Activated CD4-positive, CD25-positive, alpha-beta regulatory T cell treated with anti-CD3 and anti-CD28 coated beads, Interleukin-2, amount 50 U/mL, for 24 hours (primary cell): ENCODE measurements around the gene TRERF1.
"Not testable (repeated sequence)": the region's sequence is repeated elsewhere in the genome, so short reads cannot be mapped to it uniquely, and the experiment has no call there.

Source experiments
- ATAC-seq, 2 donors: fragments of 150-1000 bp; cut with Tn5 transposase; one replicate each; pipeline ENCODE4 v1.10.0; 2021; ENCODE audit warnings: mild to moderate bottlenecking in 1 of 2, moderate library complexity in 1 of 2

TRERF1 gene

DNA sequence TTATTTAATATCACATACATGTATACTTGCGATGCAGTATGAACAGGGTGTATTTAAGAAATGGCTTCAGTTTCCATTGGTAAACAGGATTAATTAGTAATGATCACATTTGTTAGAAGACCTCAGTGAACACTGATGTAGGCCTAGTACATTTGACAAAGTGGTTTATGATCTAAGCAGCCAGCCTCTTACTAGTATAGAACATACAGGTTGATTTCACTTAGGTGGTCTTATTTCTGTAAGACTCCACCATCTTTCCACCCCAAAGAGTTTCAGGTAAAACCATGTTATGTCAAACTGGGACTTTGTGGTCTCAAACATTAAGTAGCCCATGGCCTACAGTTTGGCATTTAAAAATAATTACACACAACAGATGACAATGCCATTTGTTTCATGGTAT is 213.9 kb downstream of the TRERF1 start:
- no peak for ATAC-seq

DNA sequence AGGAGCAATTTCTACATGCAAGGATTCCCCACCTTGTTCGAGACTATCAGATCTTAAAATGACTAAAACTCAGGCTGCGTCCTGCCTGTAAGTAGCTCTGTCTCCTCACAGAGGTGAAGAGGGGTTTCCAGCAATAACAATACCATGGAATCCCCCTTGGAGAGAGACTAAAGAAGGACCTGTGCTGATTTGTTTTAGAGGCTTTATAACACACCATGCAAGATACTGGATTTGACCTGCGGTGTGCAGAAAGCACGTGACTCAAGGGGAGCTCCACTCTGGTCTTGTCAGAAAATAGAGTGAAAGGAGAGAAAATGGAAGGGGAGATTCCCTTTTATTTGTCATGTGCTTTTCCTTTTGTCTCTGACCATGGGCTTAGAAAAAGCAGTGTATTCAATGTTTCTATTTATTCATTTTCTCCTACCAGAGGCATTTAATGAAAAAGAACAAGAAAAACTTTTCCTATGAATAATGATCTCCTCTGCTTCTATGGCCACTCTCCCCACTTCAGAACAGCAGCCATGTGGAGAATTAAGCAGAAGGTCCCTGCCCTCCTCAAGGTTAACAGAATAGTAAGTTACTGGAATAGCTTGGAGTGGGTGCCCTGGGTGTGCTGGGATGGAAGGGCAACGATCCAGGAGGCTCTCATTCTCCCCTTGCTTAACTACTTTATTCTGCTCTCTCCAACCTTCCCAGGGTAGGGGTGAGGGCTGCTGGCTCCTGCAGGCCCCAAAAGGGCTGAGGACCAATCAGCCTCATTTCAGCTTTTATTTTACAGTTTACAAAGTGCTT is 214.8 kb downstream of the TRERF1 start:
- peak in 1 of 2 donors; percentile 51 for ATAC-seq

DNA sequence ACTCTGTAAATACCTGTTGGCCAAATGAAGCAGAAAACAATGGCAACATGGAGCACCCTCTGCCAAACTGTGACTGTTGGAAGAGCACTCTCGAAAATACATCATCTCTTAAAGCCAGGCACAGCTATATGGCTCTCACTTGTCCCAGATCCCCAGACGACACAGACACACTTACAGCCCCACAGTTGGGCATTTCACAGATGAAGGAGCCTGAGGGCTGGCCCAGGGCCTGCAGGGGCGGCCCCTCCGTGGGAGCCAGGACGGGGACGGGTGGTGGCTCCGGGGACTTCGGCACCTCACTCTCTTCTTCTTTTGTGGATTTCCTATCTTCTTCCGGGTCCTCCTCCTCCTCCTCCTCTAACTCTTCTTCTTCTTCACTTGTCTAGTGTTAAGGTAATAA is 215.7 kb downstream of the TRERF1 start:
- no peak for ATAC-seq

DNA sequence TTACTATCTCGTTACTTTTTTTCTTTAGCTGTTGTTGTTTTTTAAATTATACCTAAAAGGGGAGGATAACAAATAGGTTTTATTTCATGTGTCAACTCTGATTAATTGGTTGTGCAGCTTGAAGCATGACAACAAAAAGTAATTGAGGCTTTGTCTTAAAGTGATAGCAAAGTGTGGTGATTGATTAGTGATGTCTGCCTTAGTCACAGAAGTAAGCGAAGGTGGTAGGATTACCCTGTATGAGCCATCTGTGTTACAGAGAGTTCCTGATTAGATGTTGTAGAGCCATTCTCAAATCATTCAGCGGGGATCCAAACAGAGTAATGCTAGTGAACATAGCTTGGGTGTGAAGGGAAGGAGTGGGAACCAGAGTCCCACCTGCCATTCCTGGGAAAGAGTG is 219.7 kb downstream of the TRERF1 start:
- ATAC-seq, result no peak

DNA sequence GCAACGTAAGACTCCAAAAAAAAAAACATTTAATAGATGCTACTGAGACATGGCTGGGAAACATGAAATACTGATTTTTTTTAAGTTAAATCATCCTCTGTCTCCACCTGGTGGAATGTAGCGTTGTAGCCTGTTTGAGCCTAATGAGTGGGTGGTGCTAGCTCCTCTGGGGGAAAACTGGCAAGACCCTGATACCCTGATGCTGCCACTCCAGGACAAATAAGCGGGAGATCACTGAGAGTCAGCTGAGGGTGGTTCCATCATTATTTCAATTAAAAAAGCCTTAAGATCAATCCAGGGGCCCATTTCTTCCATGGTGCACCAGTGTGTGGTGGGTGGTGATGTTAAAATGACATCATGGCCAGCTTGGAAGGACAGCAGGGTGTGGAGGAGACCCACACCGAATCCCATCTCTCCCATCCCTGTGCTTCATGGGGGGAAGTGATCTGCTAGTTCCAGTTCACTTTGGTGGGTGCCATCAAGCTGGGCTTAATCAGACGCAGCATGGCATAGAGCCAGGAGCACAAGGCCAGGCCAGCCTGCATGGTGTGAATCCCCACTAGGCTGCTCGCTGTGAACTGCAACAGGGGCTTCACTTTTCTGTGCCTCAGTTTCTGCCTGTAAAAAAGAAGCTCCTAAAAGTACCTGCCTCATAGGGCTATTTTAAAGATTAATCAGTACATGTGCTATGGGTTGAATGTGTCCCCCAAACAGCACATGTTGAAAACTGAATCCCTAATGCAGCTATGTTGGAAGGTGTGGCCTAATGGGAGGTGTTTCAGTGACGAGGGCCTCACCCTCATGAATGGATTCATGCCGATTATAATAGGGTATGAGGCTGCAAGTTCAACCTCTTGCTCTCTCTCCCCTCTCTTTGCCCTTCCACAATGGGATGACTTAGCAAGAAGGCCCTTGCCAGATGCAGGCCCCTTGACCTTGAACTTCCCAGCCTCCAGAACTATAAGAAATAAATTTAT is 221.1 kb downstream of the TRERF1 start:
- ATAC-seq, result peak in 1 of 2 donors; percentile 36

DNA sequence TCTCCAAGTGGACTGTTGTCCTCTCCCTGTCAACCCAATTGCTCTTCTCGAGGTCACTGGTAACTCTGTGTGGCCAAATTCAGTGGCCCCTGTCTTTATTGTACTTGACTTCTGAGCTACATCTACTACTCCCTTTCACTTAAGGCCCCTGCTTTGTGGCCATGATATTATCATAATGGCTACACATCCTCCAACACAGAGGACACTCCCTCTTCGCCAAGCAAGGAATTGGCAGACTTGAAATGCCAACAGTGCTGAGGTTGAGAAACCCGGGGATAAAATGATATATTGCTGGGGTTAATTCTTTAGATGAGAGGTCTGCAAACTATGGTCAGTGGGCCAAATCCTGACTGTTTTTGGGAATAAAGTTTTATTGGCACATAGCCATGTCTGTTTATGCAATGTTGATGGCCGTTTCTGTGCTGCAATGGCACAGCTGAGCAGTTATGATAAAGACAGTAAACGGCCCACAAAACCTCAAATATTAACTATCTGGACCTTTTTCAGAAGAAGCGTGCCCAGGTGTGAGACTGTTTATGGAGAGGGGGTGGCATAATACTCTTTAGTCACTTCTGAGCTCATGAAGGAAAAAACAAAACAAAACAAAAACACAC is 222.1 kb downstream of the TRERF1 start:
- no peak for ATAC-seq

DNA sequence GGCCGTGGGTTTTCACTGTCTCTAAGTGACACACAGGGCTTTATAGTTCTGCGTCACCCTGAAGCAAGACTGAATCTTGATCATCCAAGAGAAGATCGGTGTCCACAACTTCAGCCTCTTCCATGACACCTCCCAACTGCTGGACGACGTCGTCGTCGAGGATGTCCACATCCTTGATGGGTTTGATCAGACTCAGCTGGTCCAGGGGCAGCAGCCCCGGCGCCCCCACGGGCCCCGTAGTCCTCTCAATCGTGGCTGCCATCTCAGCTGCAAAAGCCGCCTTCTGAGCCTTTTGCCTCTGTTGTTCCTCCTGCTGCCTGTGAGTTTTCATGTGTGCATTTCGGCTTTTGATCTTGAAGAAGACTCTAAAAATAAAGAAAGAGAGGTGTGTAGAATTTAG is 223.4 kb downstream of the TRERF1 start:
- no peak for ATAC-seq

DNA sequence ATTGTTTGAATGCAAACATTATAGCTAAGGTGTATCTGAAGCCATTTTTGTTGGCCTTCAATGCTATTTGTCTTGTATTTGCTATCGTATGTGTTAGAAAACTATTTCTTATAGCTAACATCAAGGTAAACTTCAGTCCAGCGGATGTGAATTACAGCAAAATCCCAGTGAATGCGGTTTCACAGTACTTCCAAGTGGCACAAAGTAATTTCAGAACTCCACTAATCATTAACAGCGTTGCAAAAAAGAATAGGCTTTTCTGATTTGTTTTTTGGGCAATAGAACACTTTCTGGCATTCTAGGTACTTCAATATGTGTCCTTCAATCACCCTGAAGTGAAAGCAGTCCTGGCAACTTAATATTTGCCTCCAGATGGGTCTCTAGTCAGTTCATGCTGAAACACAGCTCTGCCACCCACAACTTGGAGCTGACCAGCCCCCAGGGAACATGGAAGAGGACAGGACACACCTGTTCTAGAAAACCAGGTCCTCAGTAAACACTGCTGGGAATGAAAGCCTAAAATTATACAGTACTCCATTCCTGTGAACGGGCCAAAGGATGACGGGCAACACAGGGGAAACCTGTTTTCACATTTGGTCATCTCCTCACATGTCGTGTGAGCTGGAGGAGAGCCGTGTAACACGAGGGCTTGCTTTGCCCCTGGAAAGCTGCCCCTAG is 224.4 kb downstream of the TRERF1 start:
- no peak for ATAC-seq

DNA sequence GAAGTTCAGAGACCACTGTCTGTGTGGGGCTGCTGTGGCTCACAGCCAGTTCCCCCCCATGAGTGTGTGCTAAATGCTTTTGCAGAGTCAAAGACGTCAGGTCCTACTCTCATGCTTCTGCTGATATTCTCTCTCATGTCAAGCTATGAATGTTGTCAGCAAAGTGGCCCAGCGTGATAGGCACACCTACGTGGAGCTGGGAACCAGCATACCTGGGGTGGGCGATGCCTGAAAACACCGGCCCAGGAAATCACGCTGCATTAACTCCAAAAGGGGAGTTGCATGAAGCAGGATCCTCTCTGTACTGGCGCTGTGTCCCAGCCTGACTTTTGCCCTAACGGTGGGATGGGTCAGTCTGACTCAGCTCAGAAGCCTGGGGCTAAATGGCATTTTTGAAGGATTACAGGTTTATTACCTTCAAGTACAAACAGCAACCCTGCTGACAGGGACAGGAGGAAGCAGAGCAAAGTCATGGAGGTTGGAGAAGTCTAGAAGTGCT is 225.0 kb downstream of the TRERF1 start:
- ATAC-seq, result no peak

DNA sequence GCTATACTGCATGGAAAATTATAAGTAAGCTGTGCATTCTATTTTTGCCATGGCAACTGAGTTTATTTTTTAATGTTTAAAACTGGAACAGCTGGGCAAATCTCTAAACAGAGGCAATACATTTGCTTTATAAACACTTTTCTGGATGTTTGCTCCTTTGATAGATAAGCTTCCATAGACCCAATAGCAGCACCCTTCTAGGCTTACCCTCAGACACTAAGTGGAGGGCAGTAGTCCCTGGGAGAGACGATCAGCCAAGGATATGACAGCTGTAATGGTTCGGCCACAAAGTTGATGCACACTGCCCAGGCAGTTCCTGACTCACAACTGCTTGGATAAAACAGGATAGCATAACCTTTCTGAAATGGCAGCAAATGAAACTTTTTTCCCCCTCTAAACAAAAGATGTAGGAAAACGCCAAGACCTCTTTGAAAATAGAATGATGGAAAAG is 225.5 kb downstream of the TRERF1 start:
- ATAC-seq, result no peak

DNA sequence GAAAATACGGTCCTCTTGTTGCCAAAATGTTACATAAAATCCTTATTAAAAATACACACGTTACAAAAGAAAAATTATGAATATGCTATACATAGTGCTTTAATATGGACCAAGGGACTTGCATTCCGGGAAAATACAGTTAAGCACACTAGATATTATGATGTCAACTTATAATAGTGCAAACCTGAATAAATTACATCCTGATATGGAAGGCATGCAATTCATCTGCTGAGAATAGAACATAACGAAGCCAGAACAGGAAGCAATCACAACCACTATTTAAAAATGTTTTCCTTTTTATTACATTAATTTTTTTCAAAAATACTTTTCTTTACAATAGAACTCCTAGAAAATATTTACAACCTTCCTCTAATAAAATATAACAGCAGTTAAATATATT is 226.3 kb downstream of the TRERF1 start:
- no peak for ATAC-seq

DNA sequence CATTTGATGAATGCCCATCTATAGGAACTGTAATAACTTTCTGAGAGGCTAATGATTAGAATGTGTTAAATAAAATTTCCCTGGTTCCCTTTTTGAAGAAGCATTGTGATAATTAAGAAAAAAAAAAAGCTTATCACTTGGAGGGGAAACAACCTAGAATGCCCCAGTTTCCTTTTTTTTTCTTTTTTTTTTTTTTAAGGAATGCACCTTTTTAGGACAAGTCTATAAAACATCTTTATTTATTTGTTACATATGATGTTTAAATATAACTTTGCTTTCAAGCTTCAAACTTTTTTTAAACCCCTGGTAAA is 226.7 kb downstream of the TRERF1 start:
- ATAC-seq, result no peak

DNA sequence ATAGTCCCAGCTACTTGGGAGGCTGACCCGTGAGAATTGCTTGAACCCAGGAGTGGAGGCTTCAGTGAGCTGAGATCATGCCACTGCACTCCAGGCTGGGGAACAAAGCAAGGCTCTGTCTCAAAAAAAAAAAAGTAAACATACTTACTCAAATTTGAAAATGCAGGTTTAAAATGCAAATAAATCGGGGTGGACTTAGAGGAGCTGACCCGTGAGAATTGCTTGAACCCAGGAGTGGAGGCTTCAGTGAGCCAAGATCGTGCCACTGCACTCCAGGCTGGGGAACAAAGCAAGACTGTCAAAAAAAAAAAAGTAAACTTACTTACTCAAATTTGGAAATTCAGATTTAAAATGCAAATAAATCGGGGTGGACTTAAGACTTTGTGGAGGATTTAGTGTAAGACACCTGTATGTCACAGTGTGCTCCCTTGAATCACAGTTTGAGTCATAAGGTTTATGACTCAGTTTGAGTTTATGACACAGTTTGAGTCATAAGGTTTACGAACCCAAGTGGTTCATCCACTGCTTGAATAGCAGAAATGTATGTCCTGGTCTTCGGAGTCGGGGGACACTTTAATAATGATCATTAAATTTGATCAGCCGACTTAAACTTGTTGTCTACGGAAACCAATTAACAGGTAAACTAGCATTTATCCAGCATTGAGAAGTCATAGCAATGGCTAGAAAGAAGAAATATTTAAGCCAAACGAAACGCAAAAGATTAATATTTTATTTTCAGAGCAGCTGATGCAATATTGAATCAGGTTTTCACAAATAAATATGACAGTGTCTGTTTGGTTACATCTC is 227.3 kb downstream of the TRERF1 start:
- peak; percentile 99 to 100 for ATAC-seq

DNA sequence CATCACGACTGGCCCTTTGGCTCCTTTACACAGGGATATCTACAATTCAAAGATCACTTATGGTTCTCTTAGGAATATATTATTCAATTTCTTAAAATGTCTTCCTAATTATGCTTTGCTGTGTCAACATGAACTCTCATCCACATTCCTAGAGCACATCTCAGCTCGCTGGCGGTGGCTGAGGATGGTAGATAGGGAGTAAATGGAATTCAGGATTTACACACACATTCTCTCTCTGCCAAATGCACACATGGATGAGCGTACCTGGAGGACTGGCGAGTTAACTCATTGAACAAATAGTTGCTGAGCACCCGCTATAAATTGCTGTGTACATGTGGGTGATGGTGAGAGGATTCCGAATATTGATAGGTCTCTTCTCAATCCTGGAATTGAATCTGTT is 229.3 kb downstream of the TRERF1 start:
- ATAC-seq, result no peak

DNA sequence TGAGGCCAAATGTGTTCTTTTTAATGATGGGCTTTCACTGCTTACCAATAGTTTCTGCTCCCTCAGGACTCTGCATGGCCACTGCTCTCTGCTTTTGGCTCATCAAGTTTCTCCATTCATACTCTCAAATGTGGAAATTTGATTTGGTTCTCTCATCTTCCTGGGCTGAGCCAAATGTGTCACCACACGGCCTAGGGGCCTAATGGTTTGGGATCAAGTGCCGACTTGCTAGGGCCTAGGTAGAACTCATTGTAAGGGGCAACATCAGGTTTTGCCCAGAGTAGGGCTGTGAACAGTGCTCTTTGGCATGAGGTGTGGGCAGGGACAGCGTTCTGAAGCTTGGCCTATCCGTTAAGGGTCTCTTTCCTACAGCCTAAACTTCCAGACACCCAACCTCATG is 230.2 kb downstream of the TRERF1 start:
- ATAC-seq, result no peak

DNA sequence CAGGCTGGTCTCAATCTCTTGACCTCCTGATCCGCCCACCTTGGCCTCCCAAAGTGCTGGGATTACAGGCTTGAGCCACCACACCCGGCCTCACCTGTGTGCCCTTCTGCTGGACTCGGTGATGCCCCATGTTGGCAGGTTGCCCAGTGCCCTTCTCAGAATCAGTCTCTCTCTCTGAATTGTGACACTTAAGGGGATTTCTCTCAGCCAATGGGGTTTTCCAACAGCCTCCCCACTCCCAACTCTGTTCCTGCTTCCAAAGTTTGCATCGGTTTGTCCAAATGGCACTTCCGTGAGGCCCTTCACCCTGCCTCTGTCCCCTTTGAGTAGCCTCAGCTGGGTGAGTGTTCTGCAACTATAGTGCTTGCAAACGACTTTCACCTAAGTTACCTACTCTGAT is 230.9 kb downstream of the TRERF1 start:
- no peak for ATAC-seq

DNA sequence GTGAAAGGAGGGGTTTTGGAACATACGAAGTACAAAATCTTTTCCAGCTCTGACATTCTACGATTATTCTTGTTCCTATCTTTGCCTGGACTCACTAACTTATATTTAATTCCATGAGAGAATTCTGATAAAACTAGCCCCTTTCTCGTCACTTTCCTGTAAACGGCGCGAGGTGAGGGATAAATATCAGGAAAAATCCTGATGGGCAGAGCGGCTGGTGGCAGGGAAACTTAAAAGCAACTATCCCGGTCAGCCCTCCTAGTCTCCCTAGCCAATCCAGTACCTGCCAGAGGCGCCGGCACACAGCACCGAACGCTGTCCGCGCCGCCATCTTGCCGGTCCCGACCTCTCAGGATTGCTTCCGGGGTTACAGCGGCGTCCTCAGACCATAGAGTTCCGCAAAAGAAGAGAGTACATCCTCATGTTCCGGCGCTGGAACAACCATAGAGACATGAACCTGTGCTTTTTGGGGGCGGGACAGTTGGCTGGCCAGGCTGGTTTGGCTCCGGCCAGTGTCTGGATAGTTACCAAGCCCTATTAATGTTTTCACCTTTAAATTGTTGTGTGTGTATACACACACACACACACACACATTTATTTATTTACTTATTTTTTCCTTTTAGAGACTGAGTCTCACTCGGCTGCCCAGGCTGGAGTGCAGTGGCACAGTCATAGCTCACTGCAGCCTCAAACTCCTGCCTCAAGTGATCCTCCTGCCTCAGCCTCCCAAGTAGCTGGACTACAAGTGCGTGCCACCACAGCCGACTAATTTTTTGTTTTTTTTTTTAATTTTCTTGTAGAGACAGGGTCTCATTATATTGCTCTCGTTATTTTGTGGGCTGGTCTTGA is 234.0 kb downstream of the TRERF1 start, which contains the start of gene MRPS10:
MRPS10 (minus strand) TSS at position 343 of the 849 bp plus-strand sequence; CDS start at position 331, 12 bp downstream.
- ATAC-seq, result peak; percentile 100

DNA sequence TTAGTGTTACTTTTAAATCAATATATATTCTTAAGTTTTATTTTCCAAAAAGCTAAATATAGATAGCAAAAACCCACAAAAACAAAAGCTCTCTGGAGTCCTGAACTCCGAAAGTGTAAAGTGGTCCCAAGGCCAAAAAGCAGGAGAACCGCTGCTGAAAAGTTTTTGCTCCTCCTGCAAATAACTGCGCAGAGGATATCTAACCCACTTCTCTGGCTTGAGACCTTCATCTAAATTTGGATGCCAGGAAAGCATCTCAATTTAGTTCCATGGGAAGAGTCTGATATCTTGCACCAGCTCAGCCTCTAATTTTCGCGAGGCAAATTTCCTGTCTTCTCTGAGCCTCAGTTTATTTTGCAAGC is 234.6 kb downstream of the TRERF1 start:
- ATAC-seq, result no peak

DNA sequence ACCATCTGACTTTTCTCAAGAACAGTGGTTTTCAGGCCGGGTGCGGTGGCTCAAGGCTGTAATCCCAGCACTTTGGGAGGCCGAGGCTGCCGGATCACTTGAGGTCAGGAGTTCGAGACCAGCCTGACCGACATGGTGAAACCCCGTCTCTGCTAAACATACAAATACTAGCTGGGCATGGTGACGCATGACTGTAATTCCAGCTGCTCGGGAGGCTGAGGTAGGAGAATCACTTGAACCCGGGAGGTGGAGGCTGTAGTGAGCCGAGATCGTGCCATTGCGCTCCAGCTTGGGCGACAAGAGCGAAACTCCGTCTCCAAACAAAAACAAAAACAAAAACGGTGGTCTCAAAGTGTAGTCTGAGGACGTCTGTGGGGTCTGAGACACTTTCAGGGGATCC is 235.2 kb downstream of the TRERF1 start:
- not testable (repeated sequence) for ATAC-seq

DNA sequence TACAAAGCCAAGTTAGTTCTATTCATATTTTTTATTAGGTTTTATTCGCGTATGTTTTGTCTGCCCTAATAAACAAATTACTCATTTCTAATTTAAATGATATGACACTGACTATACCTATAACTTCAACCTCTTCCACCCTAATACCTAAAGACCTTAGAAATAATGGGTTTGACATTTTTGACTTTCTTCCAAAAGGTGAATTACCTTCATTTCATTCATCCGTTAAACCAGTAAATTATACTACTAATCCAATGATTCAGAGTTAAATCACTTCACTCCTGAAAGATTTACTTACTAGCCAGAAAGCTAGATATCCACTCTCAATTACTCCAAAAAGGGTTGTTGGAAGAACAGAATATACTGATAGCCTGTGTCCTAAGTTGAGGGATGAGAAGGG is 239.3 kb downstream of the TRERF1 start:
- no peak for ATAC-seq

DNA sequence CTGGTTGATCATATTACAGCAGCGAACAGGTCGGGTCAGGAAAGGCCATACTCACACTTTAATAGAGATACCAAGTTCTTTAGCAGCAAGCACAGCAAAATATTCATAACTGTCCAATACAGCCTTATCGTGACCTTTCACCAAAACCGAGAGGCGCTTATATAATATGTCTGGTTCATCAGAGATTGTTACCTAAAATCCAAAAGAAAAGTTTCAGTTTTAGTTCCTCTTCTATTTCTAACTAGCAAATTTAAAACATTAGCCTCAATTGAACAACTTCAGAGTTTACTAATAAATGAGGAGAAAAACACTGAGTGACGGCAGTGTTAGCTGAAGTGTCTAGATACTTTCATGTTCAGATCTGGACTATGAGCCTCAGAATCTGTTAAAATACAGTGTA is 240.0 kb downstream of the TRERF1 start:
- peak in 1 of 2 donors; percentile 13 for ATAC-seq
